Measurements from ENCODE around the gene KLHDC3.

The KLHDC3 gene

DNA sequence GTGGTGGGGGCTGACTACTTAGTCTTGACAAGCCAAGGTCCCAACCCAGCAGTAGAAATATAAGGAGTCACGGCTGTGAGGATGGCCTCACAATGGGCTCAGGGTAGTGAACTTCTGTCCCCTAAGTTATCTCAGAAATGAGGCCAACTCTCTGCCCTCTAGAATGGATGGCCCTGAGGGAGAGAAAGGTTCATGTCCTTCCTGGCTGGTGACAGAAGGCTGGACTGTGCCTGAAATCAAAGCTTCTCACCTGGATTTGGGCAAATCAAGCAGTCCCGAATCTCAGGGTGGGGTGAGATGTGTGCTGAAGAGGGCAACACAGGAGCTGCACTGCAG is 20.1 kb downstream of the KLHDC3 start:
- TF ChIP-seq CTCF (IDR thresholded peaks at IDR 0.05; ENCODE audit: low read depth, low read length): no peak
- DNase-seq (ENCODE audit: low read depth in 2 of 2): no peak
- no peak overlapping the region for H3K4me3 ChIP-seq (replicated peaks in 1 of 2; ENCODE audit: low read depth in 2 of 2, low read length in 2 of 2)

DNA sequence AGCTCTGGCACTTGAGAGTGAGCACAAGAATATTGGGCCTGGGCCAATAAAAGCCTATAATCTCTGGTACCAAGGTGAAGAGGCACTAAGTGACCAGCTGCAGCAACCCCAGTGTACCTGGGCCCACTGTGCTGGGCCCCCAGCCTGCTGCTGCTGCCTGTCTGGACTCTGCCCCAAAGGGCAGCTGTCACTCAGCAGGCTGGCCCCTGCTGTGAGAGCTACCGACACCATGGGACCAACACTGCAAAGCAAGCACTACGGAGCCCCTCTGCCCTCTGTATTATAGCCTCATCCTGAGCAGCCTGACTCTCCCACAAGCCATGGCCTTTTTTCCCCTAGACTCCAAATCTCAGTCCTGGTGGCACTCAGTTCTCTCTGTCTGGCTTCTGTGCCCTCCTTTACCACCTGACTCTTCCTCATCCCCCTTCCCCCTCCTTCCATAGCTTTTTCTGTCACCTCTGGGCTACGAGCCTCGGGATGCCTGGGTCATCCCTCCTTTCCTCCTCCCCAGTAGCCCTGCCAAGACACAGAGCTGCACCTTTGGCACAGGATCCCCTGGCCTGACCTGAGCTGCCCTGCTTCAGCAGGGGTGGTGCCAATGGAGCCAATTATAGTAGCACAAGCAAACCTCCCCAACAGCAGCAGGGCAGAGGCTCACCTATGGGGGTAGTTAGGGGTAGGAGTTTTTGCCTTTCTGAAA is 21.6 kb downstream of the KLHDC3 start:
- H3K4me3 ChIP-seq (replicated peaks in 1 of 2; ENCODE audit: low read depth in 2 of 2, low read length in 2 of 2): no peak overlapping the region
- DNase-seq (ENCODE audit: low read depth in 2 of 2): no peak
- TF ChIP-seq CTCF (IDR thresholded peaks at IDR 0.05; ENCODE audit: low read depth, low read length): no peak

DNA sequence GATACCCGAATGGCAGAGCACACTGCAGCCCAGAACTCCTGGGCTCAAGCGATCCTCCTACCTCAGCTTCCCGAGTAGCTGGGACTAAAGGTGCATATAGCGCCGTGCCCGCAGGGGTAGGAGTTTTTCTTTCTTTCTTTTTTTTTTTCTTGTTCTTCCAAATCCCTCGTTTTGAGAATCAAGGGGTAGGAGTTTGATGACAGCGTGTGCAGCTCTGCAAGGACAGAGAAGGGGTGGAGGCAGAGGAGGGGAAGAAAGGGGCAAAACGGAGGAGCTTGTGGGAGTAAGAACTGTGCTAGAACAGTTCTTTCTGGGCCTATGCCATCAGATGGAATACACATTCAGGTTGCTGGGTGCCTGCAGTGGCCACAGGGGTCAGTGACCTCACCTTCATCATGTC is 22.7 kb downstream of the KLHDC3 start:
- no peak for TF ChIP-seq CTCF (IDR thresholded peaks at IDR 0.05; ENCODE audit: low read depth, low read length)
- no peak for DNase-seq (ENCODE audit: low read depth in 2 of 2)
- no peak overlapping the region for H3K4me3 ChIP-seq (replicated peaks in 1 of 2; ENCODE audit: low read depth in 2 of 2, low read length in 2 of 2)

- DNase-seq (ENCODE audit: low read depth in 2 of 2): no peak
- TF ChIP-seq CTCF (IDR thresholded peaks at IDR 0.05; ENCODE audit: low read depth, low read length): no peak
- H3K4me3 ChIP-seq (replicated peaks in 1 of 2; ENCODE audit: low read depth in 2 of 2, low read length in 2 of 2): no peak overlapping the region
Observed at GRCh38 chr6:43037197-43037596, 23.1 kb downstream of the KLHDC3 start.

DNA sequence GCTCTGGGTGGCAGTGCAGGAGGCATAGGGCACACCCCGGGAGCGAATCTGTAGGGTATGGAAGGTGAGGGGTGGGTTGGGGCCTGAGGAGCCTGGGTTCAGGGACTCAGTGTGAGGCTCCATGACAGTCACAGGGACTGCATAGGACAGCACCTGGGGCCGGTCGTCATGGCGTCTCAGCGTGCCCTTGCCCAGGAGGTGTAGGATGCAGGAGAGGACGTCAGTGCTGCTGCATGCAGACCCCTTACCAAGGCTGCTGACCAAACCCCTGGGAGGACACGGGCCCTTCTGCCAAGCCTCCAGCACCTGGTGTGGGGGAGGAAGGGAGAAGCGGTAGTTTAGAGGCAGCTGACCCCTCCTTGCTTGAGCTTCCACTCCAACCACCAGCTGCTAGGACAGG is 23.7 kb downstream of the KLHDC3 start:
- no peak overlapping the region for H3K4me3 ChIP-seq (replicated peaks in 1 of 2; ENCODE audit: low read depth in 2 of 2, low read length in 2 of 2)
- no peak for TF ChIP-seq CTCF (IDR thresholded peaks at IDR 0.05; ENCODE audit: low read depth, low read length)
- DNase-seq (ENCODE audit: low read depth in 2 of 2): no peak

GRCh38 chr6:43038727-43039126 is 24.7 kb downstream of the KLHDC3 start:
- TF ChIP-seq CTCF (IDR thresholded peaks at IDR 0.05; ENCODE audit: low read depth, low read length): no peak
- no peak for DNase-seq (ENCODE audit: low read depth in 2 of 2)
- no peak overlapping the region for H3K4me3 ChIP-seq (replicated peaks in 1 of 2; ENCODE audit: low read depth in 2 of 2, low read length in 2 of 2)

Data from cardiac fibroblast (primary cell).